ENCODE results near the gene FIBP.
"Not testable (repeated sequence)": the region's sequence is repeated elsewhere in the genome, so short reads cannot be mapped to it uniquely, and the experiment has no call there.

Gene FIBP

DNA sequence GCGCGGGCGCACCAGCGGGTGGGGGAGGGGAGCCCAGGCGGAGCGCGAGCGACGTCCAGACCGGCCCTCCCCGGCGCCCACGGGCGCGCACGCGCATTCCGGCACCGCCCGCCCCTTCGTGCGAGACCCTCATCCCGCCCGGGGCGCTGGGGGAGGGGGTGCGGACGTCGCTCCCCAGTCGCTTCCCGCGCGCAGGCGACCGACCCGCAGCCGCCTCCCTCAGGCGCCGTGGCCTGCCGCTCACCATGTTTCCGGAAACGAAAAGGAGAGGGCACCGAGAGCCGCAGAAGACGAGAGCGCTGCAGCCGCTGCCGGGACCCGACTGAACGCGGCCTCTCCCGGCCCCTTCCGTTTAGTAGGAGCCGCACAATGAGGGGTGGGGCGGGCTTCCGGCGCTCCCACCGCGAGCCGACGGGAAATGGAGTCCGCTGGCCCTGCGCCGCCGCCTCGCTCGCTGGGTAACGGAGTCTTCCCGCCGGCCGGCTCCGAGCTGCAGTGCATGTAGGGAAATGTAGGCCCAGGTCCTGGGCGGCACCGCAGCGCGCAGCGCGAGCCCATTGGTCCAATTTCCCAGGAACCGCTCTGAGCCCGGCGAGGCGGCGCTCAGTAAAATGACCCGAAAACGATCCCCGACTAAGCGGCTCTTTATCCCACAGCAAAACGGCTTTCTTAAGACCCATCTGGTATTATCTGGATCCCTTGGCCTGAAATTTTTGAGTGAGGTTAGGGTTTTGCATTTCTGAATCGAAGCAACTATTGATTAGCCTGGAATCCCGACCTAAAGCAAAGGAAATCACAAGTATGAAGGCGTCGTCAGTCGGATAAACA is 30.2 kb downstream of the FIBP start, which contains the start of gene CFL1:
Gene CFL1, minus strand, starts transcription at position 328 of the 828 bp plus-strand sequence. Its CDS starts 81 bp downstream, at position 247.
- peak; percentile 99 for DNase-seq

DNA sequence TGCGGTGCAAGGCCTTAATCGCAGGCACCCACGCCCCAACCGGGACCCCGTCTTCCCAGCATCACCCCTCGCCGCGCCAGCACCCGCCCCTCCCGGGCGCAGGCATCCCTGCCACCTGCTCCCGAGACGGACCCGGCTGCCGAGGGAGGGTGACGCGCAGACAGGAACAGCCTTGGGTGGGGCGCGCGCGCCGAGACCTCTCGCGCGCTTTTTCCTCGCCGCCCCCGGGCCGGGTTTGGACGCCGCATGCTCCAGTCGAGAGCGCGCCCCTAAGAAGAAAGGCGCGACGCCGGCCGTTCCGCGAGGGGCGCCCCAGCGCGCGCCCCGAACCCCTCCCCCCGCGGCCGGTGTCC is 30.8 kb downstream of the FIBP start:
- DNase-seq, result no peak

DNA sequence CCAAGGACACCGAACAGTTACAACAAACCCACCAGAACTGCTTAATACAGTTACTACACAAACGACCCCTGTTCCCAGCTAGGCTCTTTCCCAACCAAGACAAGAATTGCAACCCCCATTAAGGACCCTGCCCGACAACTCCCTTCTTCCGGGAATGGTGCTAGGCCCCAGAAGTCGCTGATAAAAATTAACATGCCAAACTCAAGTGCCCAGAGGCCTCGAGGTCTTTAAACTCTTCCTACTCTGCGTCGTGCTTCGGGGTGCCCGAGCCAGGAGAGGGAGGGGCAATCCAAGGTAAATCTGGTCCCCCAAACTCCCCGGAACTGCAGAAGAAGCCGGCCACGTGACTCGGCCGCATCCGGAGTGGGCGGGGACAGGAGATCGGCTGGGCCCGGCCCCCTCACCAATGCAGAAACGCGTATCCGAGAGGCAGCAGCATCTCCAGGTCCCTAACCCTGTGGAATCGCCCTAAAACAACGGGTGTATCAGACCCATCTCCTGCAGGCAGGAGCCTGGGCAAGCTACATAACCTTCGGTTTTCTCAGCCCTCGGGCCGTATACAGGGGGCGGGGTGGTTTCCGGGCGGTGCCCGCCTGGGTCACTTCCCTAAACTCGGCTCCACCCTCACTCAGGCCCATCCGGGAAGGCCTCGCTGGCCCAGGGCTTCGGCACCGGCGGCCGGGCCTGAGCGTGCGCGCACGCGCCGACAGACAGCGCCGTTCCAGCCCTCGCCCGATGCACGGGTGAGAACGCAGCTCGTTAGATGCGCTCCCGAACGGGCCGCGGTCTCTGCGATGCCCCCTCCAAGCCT is 31.4 kb downstream of the FIBP start:
- peak; percentile 56 for DNase-seq

DNA sequence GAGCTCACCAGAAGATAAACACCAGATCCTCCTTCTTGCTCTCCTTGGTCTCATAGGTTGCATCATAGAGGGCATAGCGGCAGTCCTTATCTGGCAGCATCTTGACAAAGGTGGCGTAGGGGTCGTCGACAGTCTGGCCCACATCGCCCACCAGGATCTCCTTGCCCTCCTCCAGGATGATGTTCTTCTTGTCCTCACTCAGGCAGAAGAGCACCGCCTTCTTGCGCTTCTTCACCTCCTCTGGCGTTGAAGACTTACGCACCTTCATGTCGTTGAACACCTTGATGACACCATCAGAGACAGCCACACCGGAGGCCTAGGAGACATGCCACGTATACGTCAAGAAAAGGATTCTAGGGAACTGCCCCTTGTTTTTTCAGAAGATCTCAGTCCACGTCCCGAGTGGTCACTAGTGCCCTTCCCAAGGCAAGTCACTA is 32.3 kb downstream of the FIBP start:
- no peak for DNase-seq

DNA sequence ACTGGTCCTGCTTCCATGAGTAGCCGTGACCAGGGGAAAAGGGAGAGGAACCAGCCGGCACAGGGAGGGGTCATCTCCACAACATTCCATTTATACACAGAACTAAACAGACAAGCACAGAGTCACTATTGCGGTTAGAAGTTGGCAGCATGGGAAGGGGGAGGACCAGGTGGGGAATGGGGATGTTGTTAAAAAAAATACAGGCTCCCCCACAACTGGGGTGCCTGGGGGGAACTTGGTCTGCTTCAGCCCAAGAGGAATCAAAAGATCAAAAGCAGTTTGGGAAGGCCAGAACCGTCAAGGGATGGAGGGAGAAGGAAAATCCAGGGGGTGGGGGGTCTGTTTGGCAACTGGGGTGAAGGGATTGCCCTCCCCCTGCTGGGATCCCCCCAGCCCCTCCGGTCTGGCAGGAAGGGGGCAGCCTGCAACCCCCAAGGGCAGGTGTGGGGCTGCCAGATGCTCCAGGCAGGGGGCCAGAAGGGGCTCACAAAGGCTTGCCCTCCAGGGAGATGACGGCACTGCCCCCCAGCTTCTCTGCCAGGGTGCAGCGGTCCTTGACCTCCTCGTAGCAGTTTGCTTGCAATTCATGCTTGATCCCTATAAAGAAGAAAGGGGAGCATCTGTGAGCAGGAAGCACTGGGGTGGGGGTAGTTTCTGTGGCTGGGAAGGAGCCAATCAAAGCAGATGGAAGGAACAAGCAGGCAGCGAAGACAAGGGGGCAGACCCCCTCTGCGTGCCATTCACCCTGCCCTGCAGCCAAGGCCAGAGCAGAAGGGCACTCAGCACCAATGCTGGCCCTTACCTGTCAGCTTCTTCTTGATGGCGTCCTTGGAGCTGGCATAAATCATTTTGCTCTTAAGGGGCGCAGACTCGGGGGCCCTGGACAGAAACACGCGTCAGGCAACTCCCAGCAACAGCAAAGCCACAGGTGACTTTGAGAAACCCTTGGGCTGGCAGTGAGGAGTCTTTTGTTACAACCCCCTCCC is 33.1 kb downstream of the FIBP start:
- DNase-seq, result no peak

DNA sequence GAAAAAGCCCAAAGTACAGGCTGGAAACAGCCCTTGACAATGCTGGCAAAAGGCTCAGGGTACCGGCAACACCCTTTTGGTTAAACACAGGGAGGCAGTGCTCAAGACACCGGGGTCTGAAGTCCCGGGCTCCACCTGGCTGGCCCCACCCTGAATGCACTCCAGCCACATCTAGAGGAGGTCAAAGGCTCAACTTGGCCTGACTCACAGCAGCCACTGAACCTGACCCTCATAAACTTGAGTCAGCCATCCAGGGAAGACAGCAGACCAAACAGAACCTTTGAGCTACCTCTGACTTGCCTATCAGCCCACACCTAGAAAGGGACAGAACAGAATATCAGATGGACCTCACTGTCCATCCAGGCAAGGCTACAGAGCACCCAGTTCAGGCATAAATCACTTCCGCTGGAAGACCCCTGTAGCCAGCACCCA is 34.1 kb downstream of the FIBP start:
- DNase-seq, result no peak

DNA sequence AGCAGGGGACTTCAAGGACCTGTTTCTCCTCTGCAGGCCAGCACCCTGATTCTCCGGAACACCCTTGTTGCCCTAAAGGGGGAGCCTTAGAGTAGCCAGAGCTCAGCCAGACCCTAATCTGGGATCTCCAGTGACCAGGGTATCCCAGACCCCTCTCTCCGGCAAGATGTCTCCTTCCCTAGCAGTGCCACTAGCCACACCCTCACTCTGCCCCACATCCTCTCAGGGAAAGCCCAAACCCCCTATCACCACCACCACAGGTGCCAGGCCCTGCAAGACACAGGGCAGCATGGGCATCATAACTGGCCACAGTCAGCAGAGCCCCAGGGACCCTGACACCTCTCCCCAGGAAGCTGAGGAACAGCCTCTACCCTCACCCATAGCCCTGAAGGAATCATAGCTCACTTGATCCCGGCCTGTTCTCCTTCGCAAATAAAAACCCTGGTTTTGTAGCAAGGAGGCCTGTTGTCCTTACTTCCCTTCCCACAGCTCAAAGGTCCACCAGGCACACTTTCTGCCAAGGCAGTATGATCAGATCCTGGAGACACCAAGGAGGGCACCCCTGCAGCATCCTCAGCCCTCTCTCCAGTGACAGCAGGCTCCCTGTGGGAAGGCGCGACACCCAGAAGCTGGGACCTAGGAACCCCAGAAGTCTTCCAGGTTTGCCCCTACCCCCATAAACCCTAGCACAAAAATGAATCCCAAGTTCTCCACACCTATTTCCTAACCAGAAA is 34.9 kb downstream of the FIBP start:
- DNase-seq, result no peak

DNA sequence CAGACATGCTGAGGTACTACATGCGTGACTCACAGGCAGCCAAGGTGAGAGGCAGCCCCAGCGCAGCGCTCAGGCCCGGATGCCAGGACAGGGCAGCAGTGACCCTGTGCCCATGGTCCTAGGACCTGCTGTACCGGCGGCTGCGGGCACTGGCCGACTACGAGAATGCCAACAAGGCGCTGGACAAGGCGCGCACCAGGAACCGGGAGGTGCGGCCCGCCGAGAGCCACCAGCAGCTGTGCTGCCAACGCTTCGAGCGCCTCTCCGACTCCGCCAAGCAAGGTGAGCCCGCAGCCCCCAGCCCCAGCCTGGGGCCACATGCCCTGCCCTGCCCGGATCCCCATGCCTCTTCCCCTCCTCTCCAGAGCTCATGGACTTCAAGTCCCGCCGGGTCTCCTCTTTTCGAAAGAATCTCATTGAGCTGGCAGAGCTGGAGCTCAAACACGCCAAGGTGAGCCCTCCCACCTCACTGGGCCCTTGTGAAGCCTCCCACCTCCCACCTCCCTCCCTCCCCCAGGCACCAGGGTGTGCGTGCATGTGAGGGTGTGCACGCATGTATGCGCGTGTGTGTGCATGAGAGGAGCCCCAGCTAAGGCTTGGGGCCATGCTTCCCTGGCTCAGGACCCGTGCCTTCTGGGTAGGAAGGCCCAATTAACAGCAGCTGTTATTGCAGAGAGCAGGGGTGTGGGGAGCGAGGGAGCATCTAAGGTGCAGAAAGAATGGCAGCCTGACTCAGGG is 35.6 kb downstream of the FIBP start:
- no peak for DNase-seq

DNA sequence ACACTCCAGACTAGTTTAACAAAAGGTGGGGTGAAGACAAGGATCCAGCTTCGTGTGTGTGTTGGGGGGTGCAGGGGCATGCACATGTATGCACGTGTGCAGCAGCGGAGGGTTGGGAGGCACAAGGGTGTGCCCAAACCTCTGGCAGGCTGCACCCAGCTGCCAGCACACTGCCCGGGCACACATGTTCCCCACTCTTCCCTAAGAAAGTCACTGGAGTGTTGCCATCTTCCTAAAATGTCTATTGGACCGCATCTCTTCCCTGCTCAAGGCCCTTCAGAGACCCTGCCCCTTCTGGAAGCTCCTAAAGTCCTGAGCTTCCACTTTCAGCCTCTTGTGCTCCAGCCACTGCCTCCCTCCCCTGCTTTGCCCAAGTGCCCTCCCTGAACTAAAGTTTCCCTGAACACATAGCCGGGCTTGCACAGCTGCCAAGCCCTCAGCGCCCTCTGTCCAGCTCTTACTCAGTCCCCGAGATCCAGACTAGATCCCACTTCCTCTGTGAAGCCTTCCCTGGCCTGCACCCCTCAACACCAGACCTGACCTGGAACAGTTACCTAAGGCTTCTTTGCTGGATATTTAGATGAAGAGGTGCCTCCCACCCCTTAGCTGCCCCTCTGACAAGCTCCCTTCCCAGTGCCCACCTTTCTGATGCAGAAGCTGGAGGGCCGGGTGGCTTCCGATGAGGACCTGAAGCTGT is 36.3 kb downstream of the FIBP start:
- no peak for DNase-seq

DNA sequence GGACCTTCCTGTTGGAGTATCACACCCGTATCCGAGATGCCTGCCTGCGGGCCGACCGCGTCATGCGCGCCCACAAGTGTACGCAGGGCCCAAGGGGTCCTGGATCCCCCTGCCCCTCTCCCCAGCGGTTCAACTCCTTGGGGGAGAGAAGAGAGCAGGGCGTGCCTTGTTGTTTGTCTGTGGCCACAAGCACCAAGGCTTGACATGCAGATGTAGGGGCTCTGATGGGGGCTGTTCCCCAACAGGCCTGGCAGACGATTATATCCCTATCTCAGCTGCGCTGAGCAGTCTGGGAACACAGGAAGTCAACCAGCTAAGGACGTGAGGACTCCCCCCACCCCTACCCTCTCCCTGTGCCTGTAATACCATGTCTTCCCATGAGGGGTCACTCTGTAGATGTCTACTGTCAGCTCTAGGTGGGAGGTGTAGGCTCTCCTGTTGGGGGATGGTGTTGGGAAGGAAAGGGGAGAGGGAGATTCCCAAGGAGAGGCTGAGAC is 37.1 kb downstream of the FIBP start:
- DNase-seq, result no peak

DNA sequence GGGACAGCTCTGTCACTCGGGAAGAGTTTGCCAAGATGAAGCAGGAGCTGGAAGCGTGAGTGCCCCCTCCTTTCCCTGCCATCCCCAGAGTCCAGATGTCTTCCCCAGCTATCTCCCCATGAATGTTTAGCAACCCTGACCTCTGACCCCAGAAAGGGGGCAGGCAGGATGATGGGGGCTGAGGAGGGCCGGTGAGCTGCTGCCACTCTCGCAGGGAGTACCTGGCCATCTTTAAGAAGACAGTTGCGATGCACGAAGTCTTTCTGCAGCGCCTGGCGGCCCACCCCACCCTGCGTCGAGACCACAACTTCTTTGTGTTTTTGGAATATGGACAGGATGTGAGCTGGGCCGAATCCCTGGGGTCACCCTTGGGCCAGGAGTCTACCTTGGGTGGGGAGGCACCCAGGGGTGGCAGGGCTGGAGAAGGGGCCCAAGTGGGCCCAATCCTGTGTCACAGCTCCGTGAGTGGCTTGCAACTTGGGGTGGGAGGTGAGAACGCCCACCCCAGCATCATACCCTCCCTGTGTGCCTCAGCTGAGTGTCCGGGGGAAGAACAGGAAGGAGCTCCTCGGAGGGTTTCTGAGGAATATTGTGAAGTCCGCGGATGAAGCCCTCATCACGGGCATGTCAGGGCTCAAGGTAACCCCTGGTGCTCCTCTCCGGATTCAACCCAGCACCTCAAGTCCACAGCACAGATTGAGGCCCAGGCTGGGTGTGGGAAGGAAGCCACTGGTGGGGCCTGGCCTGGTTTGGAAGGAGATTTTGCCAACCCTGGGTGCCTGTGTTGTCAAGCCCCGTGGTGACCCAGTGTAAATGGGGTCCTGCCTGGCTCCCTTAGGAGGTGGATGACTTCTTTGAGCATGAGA is 37.8 kb downstream of the FIBP start:
- DNase-seq, result no peak

DNA sequence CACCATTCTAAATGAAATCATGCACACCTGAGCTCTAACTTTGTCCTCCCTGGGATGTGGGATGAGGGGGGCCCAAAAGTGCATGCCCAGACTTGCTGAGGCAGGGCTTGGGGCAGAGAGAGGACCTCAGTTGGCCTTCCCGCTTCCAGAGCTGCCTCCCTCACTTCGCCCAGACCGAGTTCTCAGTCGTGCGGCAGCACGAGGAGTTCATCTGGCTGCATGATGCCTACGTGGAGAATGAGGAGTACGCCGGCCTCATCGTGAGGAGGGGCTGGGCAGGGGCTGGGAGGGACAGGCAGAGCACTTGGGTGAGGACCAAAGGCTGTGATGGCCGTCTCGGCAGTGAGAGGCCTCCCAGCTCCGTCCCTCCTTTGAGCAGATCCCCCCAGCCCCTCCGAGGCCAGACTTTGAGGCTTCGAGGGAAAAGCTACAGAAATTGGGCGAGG is 38.5 kb downstream of the FIBP start:
- no peak for DNase-seq

DNA sequence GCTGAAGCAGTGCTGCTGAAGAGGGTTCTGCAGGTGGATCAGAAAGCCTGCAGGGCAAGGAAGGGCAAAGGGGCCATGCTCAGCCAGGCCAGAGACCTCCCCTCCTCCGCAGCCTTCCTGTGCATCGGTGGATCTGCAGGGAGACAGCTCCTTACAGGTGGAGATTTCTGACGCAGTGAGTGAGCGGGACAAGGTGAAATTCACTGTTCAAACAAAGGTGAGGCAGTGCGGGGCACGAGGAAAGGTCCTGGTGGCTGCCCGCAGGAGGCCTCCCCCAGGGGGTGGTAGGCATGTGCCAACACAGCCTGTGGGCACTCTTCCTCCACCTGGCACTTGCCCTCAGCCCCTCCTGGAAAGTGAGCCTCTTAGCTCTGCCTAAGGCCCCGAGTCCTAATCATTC is 38.9 kb downstream of the FIBP start:
- no peak for DNase-seq

DNA sequence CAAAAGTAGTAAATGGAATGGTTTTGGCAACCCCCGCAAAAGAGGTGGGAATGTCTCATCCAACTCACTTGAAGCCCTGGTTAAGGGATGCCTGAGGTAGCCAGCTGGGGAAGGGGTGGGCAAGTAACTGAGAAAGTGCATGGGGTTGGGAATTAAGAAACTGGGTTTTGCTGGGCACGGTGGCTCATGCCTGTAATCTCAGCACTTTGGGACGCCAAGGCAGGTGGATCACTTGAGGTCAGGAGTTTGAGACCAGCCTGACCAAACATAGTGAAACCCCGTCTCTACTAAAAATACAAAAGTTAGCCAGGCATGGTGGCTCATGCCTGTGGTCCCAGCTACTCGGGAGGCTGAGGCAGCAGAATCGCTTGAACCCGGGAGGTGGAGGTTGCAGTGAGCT is 39.6 kb downstream of the FIBP start:
- DNase-seq, result not testable (repeated sequence)

DNA sequence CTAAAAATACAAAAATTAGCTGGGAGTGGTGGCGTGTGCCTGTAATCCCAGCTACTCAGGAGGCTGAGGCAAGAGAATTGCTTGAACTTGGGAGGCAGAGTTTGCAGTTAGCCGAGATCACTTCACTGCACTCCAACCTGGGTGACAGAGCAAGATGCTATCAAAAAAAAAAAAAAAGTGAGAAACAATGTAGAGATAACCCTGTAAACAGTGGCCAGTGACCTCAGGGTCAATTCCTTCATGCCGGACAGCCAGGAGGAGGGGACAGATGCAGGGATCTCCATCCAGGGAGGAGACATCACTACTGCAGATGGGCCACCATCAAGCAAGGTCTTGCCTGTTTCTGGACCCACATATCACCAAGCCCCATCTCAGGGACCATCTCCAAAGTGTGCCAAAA is 40.5 kb downstream of the FIBP start:
- no peak for DNase-seq

DNA sequence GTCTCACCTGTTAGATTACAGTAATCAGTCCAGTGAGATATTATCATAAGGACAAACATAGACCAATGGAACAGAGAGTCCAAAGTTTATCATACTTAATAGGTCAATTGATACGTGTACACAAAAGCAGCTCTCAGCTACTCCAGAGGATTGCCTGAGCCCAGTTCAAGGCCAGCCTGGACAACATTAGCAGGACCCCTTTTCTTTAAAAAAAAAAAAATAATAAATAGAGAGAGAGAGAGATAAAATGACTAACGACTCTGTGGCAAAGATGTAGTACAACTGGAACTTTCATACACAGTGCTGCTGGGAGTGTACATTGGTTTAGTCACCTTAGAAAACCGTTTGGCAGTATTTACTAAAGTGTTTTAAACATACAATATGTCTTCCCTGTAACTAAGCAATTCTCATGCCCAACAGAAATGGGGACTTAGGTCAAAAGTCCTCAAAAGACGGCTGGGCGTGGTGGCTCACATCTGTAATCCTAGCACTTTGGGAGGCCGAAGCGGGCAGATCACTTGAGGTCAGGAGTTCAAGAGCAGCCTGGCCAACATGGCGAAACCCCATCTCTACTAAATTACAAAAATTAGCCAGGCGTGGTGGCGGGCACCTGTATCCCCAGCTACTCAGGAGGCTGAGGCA is 43.9 kb downstream of the FIBP start:
- no peak for DNase-seq

DNA sequence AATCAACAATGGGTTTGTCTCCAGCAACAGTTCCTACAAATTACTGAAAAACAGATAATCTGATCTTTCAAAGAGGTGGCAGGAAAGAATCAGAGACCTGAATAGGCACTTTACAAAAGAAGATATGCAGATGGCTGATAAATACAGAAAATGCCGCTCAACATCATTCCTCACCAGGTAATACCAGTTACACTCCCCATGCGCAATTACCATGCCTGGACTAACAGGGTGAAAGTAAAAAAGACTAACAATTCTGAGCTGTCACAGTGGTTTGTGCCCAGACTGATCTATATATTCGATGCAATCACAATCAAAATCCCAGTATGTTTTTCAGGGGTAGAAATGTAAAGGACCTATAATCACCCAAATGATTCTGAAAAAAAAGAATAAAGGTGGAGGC is 44.5 kb downstream of the FIBP start:
- no peak for DNase-seq

DNA sequence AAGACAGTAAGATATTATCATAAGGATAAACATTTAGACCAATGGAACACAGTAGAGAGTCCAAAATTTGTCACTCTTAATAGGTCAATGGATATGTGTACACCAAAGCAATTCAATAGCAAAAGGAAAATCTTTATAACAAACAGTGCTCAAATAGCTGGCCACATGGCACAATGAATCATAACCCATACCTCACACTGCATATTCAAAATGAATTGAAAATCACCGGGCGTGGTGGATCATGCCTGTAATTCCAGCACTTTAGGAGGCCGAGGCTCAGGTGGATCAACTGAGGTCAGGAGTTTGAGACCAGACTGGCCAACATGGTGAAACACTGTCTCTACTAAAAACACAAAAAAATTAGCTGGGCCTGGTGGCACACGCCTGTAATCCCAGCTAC is 46.1 kb downstream of the FIBP start:
- no peak for DNase-seq

DNA sequence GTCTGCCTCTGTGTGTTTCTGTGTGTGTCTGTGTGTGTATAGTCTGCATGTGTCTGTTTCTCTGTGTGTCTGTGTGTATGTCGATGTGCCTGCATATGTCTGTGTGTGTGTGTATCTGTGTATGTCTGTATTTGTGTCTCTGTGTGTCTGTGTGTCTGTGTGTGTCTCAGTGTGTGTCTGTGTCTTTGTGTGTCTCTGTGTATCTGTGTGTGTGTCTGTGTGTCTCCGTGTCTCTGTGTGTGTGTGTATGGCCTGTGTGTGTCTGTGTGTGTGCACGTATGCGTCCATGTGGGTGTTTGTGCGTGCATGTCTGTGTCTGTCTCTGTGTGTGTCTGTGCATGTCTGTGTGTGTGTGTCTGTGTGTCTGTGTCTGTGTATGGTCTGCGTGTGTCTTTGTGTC is 54.1 kb downstream of the FIBP start:
- DNase-seq, result no peak

All from fibroblast of skin of scalp (primary cell).